PC-3 (cell line): ENCODE data around the gene VTN. TPM values are rescaled to one million over a fixed set of nuclear protein-coding genes. Genes with fewer than 3 reads are reported as not detected.

ENCODE experiments used
- ATAC-seq: fragments of 200-7000 bp; cut with Tn5 transposase; 2 replicates; pipeline ENCODE4 v1.9.1; 2020; ENCODE audit warnings: mild to moderate bottlenecking, moderate library complexity
- BruUV-seq: library from RNA; stranded (reverse); fragments of 400-500 nt; replicated peaks from 2 replicates; lab custom pipeline; 2021; lab: Mats Ljungman, UMichigan
- CTCF ChIA-PET: fragments of 300-600 bp; sonication (Branson Sonifier 250); formaldehyde crosslinking; loops from one replicate; lab custom pipeline; 2022; ENCODE audit warnings: antibody characterized with exemption; lab: Charles Lee
- POLR2A ChIA-PET: fragments of 300-600 bp; sonication (Branson Sonifier 250); formaldehyde crosslinking; loops from one replicate; lab custom pipeline; 2022; ENCODE audit warnings: antibody characterized with exemption; ENCODE audit not compliant: unreplicated experiment; lab: Charles Lee
- DNase-seq: peaks from one replicate; pipeline ENCODE4 v3.0.0-alpha.2; 2015
- H2AFZ ChIP-seq: fragments of 300-600 bp; sonication (generic); 2 replicates; pipeline ENCODE4 v1.6.0; 2016; ENCODE audit warnings: antibody characterized with exemption, low read length
- H3F3A ChIP-seq: fragments of 300-600 bp; sonication (generic); one replicate; pipeline ENCODE4 v1.6.0; 2017; ENCODE audit warnings: antibody characterized with exemption, low read length, control low read depth, mild to moderate bottlenecking; ENCODE audit not compliant: unreplicated experiment
- H3K27ac ChIP-seq: fragments of 300-600 bp; sonication (generic); 2 replicates; pipeline ENCODE4 v1.5.1; 2016; ENCODE audit warnings: mild to moderate bottlenecking, low read length
- H3K27me3 ChIP-seq: fragments of 300-600 bp; sonication (generic); 2 replicates; pipeline ENCODE4 v1.6.1; 2016; ENCODE audit warnings: low read length, mixed read lengths
- H3K36me3 ChIP-seq: fragments of 300-600 bp; sonication (generic); 2 replicates; pipeline ENCODE4 v1.6.1; 2016; ENCODE audit warnings: low read depth, mixed run types, low read length, mixed read lengths
- H3K4me1 ChIP-seq: fragments of 300-600 bp; sonication (generic); 2 replicates; pipeline ENCODE4 v1.5.1; 2016; ENCODE audit warnings: low read length; ENCODE audit not compliant: insufficient read depth
- H3K4me2 ChIP-seq: fragments of 300-600 bp; sonication (generic); 2 replicates; pipeline ENCODE4 v1.6.0; 2016; ENCODE audit warnings: low read length
- H3K4me3 ChIP-seq: fragments of 300-600 bp; sonication (generic); 2 replicates; pipeline ENCODE4 v1.5.1; 2016; ENCODE audit warnings: mild to moderate bottlenecking, low read length, mixed read lengths
- H3K79me2 ChIP-seq: fragments of 300-600 bp; sonication (generic); 2 replicates; pipeline ENCODE4 v1.6.1; 2017; ENCODE audit warnings: low read length, mixed read lengths
- H3K9ac ChIP-seq: fragments of 300-600 bp; sonication (generic); 2 replicates; pipeline ENCODE4 v1.6.0; 2016; ENCODE audit warnings: mild to moderate bottlenecking, low read length
- H3K9me2 ChIP-seq: fragments of 300-600 bp; sonication (generic); replicated peaks from 2 replicates; pipeline ENCODE4 v1.6.1; 2016; ENCODE audit warnings: mixed run types, low read length, mixed read lengths
- H3K9me3 ChIP-seq: fragments of 300-600 bp; sonication (generic); 2 replicates; pipeline ENCODE4 v1.6.1; 2016; ENCODE audit warnings: low read length, mixed read lengths
- H4K20me1 ChIP-seq: fragments of 300-600 bp; sonication (generic); 2 replicates; pipeline ENCODE4 v1.6.1; 2016; ENCODE audit warnings: low read length, mixed read lengths
- CTCF ChIP-seq: fragments of 300-600 bp; sonication (generic); conservative IDR thresholded peaks from 2 replicates; pipeline ENCODE4 v1.5.1; 2017; ENCODE audit warnings: antibody characterized with exemption, low read depth, mild to moderate bottlenecking, low read length
- EZH2 ChIP-seq: fragments of 300-600 bp; sonication (generic); IDR thresholded peaks from one replicate; pipeline ENCODE4 v1.6.1; 2017; ENCODE audit warnings: antibody characterized with exemption, mild to moderate bottlenecking, low read length; ENCODE audit not compliant: unreplicated experiment
- EZH2phosphoT487 ChIP-seq: fragments of 300-600 bp; sonication (generic); IDR thresholded peaks from 2 replicates; pipeline ENCODE4 v1.6.1; 2018; ENCODE audit warnings: mild to moderate bottlenecking, antibody characterized with exemption, low read length, borderline replicate concordance
- intact Hi-C: fragments of 100-400 bp; cut with micrococcal nuclease; formaldehyde crosslinking; loops from 2 replicates; pipeline ENCODE4 v1.9.0; 2023
- microRNA-seq: library from miRNA; unstranded; fragments of <30 nt; microRNA quantifications from one replicate; pipeline ENCODE4 v1.1.0, GENCODE V29; 2020; ENCODE audit not compliant: unreplicated experiment
- total RNA-seq: library from RNA; depleted of rRNA; stranded (reverse); fragments of >200 nt; gene quantifications from 2 replicates; pipeline ENCODE4 v1.2.3, GENCODE V29; 2014; rRNA removed

VTN gene
- total RNA-seq, 1 experiment from 2014 or later: not detected

- peak overlapping the region; percentile 73 for H3K4me3 ChIP-seq
- no peaks in the 10 kb centered on the region for H3F3A ChIP-seq
- no peak for TF ChIP-seq CTCF
- no peak for TF ChIP-seq EZH2phosphoT487
- TF ChIP-seq EZH2: no peak
- H3K36me3 ChIP-seq: no peaks in the 10 kb centered on the region
- H4K20me1 ChIP-seq: no peaks in the 10 kb centered on the region
- H3K4me2 ChIP-seq: peak overlapping the region; percentile 86
- peaks cover 42% of the 10 kb centered on the region for H3K79me2 ChIP-seq
- H3K9me3 ChIP-seq: no peaks in the 10 kb centered on the region
- peaks cover 42% of the 10 kb centered on the region for H3K4me1 ChIP-seq
- intact Hi-C loops: loop anchor here (10.0 kb wide), 1 partner anchor 63 kb away; no protein-coding TSS in a partner anchor
- H3K27me3 ChIP-seq: no peaks in the 10 kb centered on the region
- peak overlapping the region; percentile 56 for H3K9ac ChIP-seq
- H3K9me2 ChIP-seq: no peaks in the 10 kb centered on the region
- ATAC-seq (peak; percentile 2), DNase-seq (no peak)
- no TSS peak for BruUV-seq
- POLR2A ChIA-PET: no interaction called here
- CTCF ChIA-PET: no interaction called here
- peak overlapping the region; percentile 68 for H2AFZ ChIP-seq
- no peak overlapping the region for H3K27ac ChIP-seq
Measured at GRCh38 chr17:28317966-28318758, 51.9 kb downstream of the VTN start.

Small RNAs within 50 kb of the gene (microRNA-seq; reads per million reads assigned to microRNA genes)
- gene MIR4723: 2.0 reads per million

Other genes starting within 250 kb of the VTN start
- gene TMEM97, start 51.1 kb downstream of the VTN start, total RNA-seq: 30.3 and 40.5 TPM in 2 replicates
- gene IFT20, start 34.8 kb downstream of the VTN start, total RNA-seq: 12.9 and 23.1 TPM in 2 replicates
- gene TNFAIP1, start 34.5 kb downstream of the VTN start, total RNA-seq: 18.8 and 27.5 TPM in 2 replicates
- 136 and 137 TPM in 2 replicates for gene POLDIP2, start 12.8 kb downstream of the VTN start, total RNA-seq
- not detected in 2 replicates for gene SEBOX, start 5.1 kb downstream of the VTN start, total RNA-seq
- gene SARM1, start 1.4 kb upstream of the VTN start, total RNA-seq: 6.7 and 8.4 TPM in 2 replicates
- gene SLC46A1, start 35.9 kb upstream of the VTN start, total RNA-seq: 10.4 and 12.9 TPM in 2 replicates
- not detected in 2 replicates for gene SLC13A2, start 103.3 kb upstream of the VTN start, total RNA-seq
- gene FOXN1, start 136.0 kb upstream of the VTN start, total RNA-seq: not detected in 2 replicates
- gene UNC119, start 182.3 kb upstream of the VTN start, total RNA-seq: 68.4 and 82.1 TPM in 2 replicates
- 15.8 and 22.4 TPM in 2 replicates for gene PIGS, start 201.2 kb upstream of the VTN start, total RNA-seq
- gene ALDOC, start 206.6 kb upstream of the VTN start, total RNA-seq: 42.6 and 72.9 TPM in 2 replicates
- 86.6 and 118 TPM in 2 replicates for gene SPAG5, start 228.7 kb upstream of the VTN start, total RNA-seq
- 4.4 and 7.2 TPM in 2 replicates for gene RSKR, start 243.9 kb upstream of the VTN start, total RNA-seq